Stimulated activated naive CD4-positive, alpha-beta T cell treated with Interleukin-2 at 50 U/mL for 16 hours (primary cell): ENCODE results near the gene TPH1.
"Not testable (repeated sequence)": the region's sequence is repeated elsewhere in the genome, so short reads cannot be mapped to it uniquely, and the experiment has no call there.

Experiments used
- DNase-seq: peaks from one replicate; lab custom pipeline; 2025; lab: John Stamatoyannopoulos, UW

The TPH1 gene

DNA sequence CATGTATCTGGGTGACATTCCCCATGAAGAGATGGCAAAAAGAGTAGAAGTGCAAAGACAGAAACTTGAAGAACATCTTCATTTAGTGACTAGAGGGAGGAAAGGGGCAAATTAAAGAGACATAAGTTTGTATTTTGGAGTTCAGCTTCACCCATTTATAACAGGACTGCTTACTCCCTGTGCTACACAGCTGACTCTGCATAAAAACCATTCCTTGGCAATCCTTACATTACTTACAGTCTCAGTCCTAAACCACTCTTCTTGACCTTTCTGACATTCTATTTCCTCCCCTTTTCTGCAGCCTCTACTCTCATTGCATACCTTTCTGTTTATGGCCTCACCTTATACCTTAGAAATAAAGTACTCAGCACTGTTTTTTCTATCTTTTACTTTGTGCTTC is 26.4 kb downstream of the TPH1 start:
- no peak for DNase-seq

DNA sequence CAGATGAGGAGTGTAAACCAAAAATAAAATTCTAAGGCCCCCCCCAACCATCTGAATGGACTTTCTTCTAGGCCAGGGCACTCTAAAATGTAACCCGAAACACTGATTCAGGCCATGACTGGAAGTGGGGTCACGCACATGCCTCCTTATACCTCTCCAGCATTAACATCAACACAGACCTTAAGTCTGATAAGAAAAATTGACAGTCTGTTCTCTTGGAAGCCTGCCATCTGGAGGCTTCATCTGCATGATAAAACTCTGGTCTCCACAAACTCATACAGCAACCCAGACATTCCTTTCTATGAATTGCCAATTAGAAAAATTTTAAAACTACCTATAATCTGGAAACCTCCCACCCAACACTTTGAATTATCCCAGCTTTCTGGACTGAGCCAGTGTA is 29.3 kb downstream of the TPH1 start:
- DNase-seq = no peak

DNA sequence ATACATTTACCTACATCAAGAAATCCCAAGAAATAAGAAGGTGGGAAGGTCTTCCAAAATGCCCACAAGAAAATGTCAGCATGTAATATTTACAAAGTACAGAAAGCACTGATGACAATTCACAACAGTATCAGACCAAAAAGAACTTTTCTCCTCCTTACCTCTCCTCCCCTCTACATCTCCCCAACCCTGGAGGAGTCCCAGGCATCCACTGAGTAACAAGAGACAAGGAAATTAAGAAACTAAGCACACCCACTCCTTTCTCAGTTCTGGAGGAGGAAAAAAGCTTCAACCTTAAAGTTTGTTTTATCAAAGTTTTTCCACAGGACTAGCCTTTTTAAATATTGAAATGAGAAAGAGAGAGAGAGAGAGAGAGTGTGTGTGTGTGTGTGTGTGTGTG is 31.2 kb downstream of the TPH1 start:
- DNase-seq = no peak

DNA sequence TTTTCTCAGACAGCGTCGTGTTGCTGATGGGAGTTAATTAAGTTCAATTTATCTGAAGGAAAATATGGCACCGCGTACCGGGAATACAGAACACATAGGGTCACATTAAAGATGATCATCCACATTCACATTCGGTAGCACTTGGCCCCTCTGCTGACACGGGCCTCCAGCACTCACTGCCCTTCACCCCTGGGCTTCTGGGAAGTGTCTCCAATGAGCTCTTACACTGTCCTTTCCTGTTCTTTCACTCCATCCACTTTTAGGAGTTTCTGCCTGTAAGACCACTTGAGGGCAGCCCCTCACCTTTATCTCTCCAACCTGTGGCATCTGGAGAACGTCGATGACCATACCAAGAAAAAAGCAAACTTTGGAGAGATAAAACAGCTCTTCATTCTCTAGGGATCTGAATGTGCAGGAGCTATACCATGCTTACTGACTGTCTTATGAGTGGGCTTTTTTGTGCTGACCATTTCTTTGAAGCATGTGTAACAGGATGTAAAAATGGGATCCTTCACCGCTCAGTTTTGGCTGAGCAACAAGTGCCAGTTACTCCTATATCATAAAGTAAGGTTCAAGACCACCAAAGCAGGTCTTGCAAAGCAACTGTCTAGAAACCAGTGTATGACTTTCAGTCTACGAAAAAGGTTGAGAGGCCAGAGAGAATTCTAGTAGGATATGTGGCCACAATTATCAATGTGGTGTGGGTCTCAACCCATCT is 32.1 kb downstream of the TPH1 start:
- DNase-seq = no peak

DNA sequence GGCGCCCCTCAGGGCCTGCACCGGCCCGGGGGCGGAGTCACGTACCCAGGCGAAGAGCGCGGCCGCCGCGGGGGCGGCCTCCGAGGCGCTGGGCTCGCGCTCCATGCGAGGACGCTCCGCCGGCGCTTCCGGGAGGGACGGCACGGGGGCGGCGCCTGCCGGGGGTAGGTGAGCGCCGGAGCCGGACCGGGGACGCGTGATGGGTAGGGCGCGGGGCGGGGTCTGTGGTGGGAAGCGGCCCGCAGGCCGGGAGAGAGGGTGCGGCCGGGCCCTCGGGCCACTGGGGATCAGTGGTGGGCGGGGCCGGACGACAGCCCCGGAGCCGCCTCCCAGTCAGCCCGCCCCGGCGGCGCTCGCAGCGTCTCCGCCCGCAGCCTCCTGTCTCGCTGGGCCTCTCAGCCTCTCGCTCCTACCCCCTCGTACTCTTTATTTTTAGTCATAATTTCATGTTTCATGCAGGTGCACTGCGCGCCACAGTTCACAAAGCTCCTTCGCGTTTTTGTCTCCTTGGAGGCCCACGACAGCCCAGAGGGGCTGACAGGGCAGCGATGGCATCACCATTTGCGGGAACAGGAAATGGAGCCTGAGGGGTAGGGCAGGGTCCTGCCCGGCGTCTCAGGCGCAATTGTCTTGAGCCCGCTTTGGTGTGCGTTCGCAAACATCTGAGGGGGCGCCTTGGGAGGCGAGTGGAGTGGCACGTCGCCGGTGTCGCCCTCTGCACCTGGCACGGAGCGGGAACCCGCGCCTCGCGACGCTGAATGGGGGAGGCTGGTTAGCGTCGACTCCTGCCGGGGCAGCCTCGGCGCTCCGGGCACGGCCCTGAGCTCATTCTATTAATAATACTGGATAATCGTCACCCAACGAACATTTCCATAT is 32.9 kb downstream of the TPH1 start, which contains the start of gene SERGEF:
Gene SERGEF (minus strand): TSS at position 142 of the 876 bp plus-strand sequence. CDS start 37 bp downstream, at position 105.
- DNase-seq = peak; percentile 90

DNA sequence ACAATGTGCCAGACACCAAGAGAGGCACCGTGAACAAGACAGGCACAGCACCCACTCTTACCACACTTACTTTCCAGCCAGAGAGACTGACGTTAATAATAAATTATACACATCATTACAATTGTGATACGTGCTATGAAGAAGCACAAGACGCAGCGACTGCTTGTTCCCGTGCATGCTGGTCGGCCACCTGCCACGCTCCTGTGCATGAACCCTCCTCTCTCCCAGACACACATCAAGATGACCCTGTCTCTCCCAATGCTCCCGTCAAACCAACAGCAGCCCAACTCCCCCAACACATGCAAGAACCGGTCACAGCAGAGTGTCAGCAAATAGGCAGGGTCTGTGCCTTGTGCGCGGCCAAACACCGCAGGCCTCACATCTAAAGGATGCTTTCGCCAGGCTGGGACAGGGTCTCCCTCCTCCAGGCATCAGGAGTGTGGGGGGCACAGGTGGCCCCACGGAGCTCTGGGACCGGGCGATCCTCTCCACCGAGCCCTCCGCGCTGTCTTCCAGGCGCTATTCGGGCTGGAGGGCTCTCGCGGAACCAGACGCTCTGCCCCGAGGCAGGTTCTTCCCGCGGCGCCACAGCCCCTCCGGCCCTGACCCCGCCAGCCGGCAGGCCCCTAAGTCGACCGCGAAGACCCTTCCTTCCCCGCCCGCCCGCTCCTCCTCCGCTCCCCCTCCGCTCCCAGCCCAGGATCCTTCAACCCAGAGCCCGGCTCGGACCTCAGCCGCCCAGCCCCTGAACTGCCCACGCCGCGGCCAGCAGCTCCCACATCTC is 33.8 kb downstream of the TPH1 start:
- DNase-seq = peak; percentile 15

DNA sequence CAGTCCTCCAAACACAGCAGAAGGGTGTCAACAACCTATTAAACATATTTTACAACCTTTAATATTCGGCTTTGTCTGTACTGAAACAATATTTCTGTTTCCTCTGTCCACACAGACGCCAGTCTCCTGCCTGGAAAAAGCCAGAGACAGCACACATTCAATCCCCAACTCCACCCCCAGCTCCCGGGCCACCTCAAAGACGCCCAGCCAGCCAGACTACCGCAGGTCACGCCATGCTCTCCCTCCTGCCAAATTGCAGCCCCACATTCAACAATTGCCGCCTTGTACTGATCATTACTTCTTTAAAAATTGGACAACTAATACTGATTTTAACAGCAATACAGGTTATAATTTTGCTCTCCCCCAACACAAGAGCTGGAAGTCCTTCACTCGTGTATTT is 34.4 kb downstream of the TPH1 start:
- DNase-seq = no peak

DNA sequence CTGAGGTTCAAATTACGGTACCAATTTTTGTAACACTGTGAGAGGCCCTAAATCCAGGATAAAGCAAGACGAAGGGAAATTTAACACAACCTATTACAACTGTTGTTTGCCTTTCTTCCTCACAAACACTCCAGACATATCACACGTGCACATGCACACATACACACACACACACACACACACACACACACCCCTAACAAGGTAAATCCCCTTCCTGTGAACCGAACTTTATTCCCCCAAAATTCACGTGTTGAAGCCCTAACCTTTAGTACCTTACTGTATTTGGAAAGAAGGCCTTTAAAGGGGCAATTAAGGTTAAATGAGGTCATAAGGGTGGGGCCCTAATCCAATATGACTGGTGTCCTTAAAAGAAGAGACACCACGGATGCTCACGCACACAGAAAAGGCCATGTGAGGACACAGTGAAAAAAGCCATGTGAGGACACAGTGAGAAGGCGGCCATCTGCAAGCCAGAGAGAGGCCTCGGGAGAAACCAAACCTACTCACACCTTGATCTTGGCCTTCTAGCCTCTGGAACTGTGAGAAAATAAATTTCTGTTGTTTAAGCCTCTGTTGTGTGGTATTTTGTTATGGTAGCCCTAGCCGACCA is 35.0 kb downstream of the TPH1 start:
- no peak for DNase-seq

DNA sequence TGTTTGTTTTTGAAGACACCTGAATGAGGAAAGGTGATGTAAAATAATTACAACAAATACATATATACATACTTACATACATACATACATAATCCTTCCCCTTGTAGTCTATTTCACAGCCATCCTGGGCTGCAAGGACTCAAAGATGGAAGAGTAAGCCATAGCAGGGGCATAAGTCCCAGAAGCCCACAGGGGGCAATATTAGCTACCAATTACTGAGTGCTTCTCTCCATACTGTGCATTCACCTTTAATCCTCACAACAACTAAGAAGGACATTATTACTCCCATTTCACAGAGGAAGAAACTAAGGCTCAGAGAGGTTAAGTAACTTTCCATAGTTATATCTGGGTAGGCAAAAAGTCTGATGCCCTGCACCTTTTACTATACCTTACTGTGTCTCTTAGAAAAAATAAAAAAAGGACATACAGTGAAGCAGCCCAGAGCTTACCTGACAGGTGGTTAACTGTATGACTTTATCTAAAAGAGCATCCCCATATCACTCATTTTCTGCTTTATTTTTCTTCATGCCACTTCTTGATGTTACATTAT is 35.9 kb downstream of the TPH1 start:
- DNase-seq = no peak

DNA sequence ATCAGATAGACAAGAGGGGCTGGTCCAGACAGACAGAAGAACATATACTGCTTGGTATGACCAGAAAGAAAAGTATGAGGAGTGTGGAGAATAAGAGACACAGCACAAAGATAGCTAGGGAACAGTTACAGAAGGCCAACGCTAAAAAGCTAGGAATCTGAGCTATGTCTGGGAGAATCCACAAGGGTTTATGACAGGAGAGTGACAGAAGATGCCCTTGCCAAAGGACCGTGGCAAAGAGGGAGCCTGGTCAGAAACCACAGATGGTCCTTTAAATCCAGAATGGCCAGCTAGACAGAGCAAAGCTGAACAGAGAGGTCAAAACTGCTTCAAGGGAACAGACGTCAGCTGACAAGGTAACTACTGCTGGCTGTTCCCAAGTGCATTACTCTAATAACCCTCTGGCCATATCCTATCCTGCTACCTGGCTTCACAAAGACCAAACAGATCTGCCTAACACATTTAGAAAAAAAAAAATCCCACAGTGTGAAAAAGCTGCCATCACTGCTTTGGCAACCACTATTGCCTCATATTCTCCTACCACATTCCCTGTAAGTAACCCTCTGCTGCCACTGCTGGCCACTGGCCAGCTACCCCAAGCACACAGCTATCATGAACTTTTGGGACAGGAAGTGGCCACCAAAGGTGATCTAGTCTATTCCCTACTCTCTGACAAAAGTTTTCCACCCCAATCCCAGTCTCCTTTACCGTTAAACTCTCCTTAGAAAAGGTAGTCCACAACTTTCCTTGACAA is 40.5 kb downstream of the TPH1 start:
- DNase-seq = no peak

DNA sequence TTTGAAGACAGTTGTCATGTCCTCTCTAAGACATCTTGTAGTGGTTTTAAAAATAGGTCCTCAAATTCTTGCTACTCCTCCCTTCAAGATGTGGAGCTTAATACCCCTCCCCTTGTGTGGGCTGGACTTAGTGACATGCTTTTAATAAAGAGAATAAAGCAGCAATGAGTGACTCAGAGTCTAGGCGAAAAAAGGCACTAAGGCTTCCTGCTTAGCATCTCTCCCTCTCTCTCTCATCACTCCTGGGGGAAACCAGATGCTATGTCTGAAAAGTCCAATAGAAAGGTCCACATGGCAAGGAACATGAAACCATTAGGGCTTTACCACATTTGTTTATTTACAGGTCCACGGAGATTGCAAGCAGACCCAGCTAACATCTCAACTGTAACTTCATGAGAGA is 44.9 kb downstream of the TPH1 start:
- no peak for DNase-seq

DNA sequence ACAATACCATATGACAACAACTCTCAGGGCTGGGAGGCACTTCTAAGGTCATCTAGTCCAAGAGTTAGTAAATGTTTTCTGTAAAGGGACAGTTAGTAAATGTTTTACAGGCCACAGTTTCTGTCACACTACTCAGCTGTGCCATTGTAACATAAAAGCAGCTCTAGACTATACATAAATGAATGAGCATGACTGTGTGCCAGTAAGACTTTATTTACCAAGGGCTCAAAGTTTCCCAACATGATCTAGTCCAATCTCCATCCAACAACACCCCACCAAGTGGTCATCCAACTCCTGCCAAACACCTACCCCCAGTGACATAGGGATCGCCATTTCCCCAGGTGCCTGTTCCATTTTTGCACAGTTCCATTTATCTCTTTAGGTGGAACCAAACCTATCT is 45.3 kb downstream of the TPH1 start:
- DNase-seq = no peak

DNA sequence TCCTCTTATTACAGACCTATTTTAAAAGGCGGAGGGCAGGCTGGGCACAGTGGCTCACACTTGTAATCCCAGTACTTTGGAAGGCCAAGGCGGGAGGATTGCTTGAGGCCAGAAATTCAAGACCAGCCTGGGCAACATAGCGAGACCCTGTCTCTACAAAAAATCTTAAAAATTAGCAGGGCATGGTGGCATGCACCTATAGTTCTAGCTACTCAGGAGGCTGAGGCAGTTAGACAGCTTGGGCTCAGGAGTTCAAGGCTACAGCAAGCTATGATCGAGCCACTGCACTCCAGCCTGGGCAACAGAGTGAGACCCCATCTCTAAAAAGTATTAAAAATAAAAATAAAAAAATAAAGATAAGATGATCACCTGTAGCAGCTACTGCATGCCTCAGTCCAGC is 45.9 kb downstream of the TPH1 start:
- DNase-seq = not testable (repeated sequence)
